CMK (cell line): ENCODE results near the gene ZNF365.
"Not testable (repeated sequence)": the region's sequence is repeated elsewhere in the genome, so short reads cannot be mapped to it uniquely, and the experiment has no call there.

ENCODE experiments used
- DNase-seq: peaks from one replicate; pipeline ENCODE4 v3.0.0-alpha.2; 2010; ENCODE audit warnings: low read depth

The ZNF365 gene, protein sequence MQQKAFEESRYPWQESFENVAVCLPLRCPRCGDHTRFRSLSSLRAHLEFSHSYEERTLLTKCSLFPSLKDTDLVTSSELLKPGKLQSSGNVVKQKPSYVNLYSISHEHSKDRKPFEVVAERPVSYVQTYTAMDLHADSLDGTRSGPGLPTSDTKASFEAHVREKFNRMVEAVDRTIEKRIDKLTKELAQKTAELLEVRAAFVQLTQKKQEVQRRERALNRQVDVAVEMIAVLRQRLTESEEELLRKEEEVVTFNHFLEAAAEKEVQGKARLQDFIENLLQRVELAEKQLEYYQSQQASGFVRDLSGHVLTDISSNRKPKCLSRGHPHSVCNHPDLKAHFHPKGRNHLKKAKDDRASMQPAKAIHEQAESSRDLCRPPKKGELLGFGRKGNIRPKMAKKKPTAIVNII

DNA sequence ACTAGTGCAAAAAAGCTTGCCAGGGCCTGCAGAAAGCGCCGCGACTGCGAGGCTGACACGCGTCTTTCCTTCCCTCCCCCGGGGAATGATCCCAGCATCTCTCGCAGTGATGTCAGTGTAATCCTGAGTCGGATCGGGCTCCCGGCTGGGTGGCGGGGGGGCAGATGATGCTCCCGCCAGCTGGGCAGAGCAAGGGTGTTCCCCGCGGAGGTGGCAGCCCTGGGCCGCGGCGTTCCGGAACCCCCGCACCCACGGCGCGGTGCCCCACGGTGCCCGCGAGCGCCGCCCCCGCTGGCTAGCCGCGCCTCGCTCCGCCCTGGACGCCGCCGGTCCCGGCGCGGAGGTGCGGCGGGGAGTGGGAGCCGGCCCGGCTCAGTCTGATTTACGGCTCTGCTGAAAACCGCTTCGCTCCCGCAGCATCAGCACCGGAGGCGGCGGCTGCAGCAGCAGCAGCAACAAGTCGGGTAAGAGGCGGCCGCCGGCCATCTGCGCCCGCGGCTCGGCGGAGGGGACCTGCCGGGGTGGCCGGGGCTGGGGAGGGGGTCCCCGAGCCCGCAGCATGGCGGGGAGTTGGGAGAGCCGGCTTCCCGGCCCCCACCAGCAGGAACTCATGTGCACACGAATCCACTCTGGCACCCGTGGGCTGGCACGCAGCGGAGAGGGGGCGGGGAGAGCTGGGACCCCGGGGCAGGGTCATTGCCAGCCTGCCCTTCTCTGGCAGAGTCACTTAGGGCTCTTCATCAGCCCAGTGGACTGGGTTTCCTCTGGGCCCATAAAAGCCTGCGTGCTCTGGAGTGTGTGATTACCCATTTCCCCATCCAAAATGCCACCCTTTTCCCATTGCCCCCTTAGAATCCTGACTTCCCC is at the start of gene ZNF365:
Gene ZNF365, plus strand, starts transcription at position 375 of the 867 bp plus-strand sequence. CDS start 1,825 bp downstream, outside the sequence.
- no peak for DNase-seq

DNA sequence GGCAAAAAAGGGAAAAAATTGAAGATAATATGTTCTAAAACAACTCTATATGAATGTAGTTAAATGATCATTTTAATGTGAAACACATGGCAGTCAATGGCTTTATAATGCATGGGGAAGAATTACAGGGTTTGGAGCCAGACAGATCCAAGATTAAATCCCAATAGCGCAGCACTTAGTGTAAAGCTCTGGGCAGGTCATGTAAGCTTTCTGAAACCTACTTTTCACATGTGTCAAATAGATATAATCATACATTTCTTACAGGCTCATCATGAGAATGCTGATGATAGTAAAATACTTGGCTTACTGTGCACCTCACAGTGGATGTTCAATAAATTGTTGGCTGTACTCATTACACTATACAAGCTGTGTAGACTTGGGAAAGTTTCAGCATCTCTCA is 48.0 kb upstream of the ZNF365 start:
- DNase-seq: no peak

DNA sequence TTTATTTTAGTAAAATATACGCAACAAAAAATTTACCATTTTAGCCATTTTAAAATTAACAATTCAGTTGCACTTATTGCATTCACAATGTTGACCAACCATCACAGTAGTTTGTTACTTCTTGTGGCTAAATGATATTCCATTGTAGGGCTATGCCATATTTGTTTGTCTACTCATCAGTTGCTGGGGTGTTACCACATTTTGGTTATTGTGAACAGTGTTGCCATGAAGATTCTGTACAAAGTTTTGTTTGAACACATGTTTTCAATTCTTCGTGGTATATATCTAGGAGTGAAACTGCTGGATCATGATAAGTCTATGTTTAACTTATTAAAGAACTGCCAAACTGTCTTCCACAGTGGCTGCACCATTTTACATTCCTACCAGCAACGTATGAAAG is 46.3 kb upstream of the ZNF365 start:
- no peak for DNase-seq

DNA sequence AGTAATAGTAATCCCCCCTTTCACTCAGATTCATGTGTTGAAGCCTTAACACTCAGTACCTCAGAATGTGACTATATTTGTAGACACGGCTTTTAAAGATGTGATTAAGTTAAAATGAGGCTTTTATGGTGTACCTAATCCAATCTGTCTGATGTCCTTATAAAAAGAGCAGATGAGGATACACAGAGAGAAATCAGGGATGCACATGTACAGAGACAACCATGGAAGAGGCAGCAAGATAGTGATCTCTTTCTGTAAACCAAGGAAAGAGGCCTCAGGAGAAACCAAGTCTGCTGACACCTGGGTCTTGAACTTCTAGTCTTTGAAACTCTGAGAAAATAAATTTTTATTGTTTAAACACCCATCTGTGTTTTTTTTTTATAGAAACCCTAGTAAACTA is 44.0 kb upstream of the ZNF365 start:
- no peak for DNase-seq

DNA sequence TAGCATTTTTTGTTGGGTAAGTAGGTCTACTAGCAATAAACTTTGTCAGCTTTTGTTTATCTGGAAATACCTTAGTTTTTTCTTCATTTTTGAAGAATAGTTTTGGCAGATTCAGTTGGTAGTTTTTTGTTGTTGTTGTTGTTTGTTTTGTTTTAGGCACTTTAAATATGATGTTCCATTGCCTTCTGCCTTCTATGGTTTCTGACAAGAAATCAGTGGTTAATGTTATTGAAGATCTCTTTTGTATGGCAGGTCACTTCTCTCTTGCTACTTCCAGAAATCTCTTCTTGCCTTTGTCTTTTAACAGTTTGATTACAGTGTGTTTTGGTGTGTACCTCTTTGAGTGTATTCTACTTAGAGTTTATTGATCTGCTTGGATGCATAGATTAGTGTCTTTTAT is 41.8 kb upstream of the ZNF365 start:
- no peak for DNase-seq

DNA sequence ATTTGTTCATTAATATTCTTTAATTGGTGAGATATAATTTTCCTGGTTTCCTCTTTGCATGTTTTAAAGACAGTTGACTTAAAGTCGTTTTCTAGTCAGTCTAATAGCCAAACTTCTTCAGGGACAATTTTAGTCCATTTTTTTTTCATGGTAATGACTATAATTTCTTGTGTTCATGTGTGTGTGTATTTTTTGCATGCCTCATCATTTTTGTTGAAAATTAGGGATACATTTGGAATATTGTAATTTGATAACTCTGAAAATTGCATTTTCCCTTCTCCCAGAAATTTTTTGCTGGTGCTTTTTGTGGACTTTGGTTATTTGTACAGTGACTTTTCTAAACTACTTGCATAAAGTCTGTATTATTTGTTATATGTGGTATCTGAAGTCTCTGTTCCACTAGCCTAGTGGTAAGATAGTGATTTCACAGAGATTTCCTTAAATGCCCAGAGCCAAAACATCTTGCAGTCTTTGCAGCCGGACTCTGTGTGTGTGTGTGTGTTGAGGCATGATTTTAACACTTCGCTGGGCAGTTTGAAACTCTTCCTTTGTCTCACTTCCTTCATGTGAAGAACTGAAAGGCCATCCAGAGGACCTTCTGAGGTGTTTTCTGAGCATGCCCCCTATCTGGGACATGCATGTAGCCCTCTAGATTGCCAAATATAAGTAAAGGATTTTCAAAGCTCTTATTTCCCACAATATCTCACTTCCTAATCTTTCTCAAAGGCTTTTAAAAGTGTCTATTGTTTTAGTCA is 40.9 kb upstream of the ZNF365 start:
- no peak for DNase-seq

DNA sequence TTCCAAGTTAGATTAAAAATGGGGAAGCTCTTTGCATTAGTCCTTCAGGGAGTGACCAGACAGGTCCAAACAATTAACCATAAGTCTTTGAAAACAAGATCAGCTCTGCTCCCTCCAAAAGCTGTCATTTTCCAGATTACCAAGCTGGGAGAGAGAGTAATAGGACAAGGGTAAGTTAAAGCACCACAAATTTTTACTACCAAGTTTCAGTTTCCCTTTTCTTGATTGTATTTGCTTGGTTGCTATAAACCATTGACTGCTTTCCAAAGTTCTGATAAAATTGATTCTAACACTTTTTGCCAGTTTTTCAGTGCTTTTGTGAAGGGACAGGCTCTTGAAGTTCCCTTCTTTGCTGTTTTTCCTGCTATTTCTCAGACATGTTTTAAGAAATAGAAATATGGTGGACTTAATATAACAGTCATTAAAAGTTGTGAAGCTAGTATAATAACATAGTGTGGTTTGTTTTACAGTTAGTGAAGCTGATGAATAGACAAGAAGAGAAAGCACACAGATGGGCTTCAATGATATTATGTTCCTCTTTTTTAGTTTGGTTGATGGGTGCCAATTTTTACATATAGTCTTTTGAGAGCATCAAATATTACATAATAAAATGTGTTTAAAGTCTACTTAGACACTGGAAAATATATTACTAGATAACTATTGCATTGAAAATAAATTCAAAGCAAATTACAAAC is 40.0 kb upstream of the ZNF365 start:
- DNase-seq: no peak

DNA sequence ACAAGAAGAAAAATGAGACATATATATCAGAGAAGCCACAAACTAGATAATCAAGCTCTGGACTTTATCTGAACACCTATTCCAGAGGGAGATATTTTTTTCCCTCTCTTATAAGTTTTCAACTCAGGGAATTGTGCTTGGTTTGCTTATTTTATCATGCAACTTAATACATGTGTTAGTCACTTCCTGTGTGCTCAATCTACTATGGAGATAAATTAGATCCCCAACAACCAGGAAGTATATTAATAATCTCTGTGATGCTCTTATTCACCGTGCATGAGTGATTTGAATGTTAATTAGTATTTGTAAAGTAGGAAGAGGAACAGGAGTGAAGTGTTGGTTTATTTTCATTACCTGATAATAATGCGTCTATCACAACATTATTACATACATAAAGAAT is 38.8 kb upstream of the ZNF365 start:
- DNase-seq: no peak

DNA sequence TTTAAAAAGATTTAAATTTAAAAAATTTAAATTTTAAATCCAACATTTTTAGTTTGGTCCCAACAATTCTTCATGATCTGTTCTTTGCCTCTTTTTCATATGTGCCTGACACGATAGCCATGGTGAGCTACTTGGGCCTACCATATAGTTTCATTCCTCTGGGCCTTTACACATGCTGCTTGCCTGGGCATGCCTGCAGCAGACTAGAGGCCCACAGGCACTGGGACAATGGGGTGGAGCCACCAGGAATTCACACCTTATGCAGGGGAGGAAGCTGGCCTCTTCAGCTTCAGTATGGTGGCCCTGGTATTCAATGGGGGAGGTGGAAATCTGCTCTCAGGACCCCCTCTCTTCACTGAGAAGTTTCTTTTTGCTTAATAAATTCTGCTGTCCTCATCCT is 37.8 kb upstream of the ZNF365 start:
- no peak for DNase-seq

DNA sequence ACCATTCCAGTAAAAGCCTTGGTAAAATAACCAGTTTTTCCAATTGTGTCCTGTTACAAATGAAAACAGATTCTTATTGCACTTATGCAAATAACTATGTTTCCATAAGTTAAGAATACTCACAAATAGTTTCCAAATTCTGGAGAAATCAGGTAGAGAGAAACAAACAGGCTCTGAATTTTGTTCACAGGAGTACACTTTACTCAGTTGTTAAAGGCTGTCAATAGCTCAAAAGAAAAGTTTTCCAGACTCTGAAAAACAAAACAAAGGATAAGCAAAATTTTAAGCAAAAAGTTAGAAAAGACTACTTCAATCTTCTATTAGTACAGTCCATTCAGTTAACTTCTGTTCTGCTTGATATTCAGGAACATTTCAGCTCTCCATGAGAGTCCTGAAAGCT is 32.8 kb upstream of the ZNF365 start:
- no peak for DNase-seq

DNA sequence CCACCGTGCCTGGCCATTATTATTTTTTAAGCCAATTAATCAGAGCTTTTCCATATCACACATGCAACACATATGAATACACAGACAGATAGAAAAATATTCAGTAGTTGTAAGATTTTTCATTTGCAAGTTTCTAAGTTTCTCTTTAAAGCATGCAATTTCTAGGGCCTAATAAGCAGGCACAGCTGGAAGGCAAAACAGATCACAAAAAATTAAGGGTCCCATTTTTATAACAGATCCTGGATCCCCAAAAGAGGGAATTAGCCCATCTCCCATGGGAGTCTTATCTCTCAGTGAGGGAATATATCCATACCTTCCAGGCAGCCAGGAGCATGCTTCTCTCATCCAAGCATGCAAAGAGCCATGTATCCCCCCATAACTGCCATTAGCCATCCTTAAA is 31.2 kb upstream of the ZNF365 start:
- DNase-seq: no peak

DNA sequence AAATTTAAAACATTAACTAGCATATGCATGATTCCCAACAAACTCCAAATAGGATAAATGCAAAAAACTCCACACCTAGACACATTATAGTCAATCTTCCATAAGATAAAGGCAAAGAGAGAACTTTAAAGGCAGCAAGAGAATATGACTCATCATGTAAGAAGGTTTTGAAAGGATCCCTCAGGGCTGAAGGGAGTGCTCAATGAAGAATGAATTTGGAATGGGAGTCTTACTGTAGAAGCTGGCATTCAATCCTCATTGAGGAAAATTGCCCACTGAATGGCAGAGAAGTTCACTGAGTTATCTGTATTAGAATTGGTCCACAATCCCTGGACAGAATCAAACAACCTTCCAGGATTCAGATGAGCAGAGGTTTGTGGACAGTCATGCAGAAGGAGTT is 26.1 kb upstream of the ZNF365 start:
- no peak for DNase-seq

DNA sequence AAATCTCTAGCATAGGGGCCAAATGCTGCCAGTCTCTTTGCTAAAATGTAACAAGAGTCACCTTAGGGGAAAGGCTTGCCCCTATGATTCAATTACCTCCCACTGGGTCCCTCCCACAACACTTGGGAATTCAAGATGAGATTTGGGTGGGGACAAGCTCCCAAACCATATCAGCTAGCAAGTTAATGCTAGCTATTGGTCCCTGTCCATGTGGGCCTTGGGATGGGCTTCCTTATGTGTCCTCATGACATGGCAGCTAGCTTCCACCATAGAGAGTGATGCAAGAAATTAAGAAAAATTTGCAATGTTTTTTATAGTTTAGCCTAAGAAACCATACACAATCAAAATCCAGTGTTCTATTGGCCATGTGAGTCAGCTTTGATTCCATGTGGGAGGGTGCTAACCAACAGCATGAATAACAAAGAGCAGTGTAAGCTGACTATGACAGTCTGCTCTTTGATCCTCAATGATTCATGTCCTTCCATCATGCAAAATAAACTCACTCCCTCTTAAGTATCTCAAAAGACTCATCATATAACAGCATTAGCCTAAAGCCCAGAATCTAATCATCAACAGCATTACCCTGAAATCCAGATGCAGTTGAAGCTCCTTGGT is 21.7 kb upstream of the ZNF365 start:
- no peak for DNase-seq

DNA sequence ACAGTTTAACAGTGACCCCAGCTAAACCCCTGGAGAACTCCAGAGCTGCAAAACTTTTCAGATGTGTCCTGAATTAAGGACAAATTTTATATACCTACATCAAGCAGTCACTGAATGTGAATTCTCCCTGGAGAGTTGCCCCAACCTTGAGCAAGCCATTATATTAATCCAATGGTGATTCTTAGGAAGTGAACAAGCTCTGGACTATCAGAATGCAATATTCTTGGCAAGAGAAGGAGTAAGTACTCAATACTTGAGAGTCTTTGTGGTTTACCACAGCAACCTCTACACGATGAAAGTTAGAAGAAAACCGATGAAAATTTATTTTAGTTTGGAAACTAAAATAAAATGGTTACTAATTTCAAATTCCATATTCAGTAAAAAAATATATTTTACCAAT is 19.3 kb upstream of the ZNF365 start:
- no peak for DNase-seq

DNA sequence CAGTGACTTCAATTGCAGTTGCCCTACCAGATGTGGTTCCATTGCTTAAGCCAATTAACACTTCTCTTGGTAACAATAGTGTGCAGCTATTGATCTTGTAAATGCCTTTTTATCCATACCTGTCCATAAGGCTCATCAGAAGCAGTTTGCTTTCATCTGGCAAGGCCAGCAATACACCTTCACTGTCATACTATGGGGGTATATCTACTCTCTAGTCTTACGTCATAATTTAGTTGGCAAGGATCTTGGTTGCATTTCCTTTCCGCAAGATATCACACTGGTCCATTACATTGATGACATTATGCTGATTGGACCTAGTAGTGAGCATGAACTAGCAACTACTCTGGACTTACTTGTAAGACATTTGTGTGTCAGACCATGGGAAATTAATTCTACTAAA is 17.7 kb upstream of the ZNF365 start:
- no peak for DNase-seq

DNA sequence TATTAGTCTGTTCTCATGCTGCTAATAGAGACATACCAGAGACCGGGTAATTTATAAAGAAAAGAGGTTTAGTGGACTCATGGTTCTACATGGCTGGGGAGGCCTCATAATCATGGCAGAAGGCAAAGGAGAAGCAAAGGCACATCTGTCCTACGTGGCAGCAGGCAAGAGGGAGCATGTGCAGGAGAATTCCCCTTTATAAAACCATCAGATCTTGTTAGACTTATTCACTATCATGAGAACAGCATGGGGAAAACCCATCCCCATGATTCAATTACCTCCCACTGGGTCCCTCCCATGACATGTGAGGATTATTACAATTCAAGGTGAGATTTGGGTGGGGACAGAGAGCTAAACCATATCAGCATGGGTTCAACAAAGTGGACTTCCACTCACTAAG is 16.0 kb upstream of the ZNF365 start:
- DNase-seq: not testable (repeated sequence)

DNA sequence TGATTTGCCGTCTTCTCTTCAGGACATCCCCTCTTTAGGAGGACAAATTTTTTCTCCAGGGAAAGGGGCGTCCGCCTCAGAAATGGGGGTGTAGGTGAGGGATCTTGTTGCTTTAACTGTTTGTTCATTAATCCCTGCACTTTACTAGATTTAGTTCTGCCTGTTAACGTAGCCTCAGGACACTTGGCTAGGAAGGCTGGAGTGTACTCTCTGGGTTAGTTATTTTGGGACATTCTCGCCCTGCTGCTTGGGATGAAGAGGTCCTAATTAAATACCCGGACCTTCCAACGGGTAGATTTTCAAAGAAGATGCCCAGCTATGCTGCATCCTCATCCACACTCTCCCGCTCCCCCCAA is 552 bp upstream of the ZNF365 start:
- no peak for DNase-seq

DNA sequence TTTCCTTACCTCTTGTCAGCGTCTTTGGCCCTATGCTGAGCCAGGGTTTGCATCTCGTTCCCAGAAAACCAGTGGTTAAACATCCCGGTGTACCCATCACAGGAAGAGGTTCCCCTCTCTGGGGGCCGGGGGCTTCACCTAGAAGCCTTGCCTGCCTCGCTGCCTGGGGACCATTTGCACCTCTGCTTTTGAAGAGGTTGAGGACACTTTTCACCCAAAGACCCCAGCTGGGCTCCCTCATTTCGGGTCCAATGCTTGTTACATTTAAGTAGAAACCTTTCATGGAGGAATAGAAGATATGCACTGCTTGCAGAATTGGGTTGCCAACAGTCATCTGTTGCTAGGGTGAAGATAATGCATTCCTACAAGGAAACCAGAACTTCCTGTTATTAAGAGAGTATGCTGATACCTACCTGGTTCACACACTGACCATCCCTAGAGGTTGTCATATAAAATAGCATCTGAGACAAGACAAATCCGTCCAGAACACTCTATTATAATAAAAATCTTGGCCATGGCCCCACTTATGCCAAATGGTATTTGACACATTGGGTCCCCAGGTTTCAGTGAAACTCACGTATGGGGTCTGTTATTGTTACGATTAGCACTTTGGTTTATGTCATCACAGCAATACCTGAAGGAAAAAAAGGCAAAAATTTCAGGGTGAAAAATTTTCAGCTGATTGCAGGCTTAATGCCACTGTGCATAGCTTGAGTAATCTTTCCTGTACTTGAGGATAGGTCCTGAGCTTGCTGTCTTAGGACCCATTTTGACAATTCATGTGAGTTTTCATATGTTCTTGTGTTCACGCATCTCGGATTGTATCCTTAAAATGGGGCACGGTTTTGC is 917 bp downstream of the ZNF365 start:
- DNase-seq: no peak

DNA sequence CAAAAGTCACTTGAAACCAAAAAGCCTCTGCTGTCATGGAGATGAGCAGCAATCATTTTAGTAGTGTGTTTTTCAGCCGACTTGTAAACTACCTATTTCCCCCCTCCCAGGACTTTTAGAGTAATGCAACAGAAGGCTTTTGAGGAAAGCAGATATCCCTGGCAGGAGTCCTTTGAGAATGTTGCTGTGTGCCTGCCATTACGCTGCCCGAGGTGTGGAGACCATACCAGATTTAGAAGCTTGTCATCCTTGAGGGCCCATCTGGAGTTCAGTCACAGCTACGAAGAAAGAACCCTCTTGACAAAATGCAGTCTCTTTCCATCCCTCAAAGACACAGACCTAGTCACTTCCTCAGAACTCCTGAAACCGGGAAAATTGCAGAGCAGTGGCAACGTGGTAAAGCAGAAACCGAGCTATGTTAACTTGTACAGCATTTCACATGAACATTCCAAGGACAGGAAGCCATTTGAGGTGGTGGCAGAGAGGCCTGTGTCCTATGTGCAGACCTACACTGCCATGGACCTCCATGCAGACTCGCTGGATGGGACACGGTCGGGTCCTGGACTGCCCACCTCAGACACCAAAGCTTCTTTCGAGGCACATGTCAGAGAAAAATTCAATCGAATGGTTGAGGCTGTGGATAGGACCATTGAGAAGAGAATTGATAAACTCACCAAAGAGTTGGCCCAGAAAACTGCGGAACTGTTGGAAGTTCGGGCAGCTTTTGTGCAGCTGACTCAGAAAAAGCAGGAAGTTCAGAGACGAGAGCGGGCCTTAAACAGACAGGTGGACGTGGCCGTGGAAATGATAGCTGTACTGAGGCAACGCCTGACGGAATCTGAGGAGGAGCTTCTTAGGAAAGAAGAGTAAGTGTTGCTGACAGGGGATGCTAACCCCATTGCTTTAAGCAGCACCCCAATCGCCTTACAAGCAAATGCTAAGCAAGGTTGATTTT is 2.2 kb downstream of the ZNF365 start:
- DNase-seq: no peak

DNA sequence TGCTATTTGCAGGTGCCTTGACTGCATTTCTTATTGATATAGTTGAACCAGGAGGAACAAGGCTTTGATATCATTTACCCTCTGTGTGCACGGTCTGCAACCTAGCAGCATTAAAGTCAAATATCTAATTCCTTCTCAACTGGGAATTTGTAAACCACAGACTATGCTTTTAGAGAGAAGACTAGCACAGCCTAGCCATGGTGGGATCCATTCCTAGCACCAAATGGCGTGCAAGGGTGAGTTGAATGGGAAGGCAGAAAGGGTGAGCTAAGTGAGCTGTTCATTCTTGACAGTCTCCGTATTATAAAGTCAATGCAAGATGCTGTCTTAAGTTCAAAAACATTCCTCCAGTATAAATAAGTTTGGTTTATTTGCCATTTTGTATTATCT is 2.9 kb downstream of the ZNF365 start:
- DNase-seq: no peak
